SU-DHL-6 (cell line): ENCODE results near the gene TIAM2.

Source experiments
- H2AFZ ChIP-seq: fragments of 200-600 bp; sonication (generic); 2 replicates; pipeline ENCODE4 v1.6.1; 2014; ENCODE audit warnings: low read depth, mild to moderate bottlenecking, moderate library complexity, mixed read lengths, antibody characterized with exemption, low read length; ENCODE audit not compliant: severe bottlenecking
- H3F3A ChIP-seq: fragments of 200-600 bp; shearing (Covaris generic); 2 replicates; pipeline ENCODE4 v1.6.0; 2016; ENCODE audit warnings: antibody characterized with exemption, mild to moderate bottlenecking; ENCODE audit not compliant: insufficient read depth
- H3K27ac ChIP-seq: fragments of 200-600 bp; sonication (generic); 2 replicates; pipeline ENCODE4 v1.5.1; 2016; ENCODE audit warnings: low read depth, mild to moderate bottlenecking, low read length, moderate library complexity, mixed read lengths
- H3K27me3 ChIP-seq: fragments of 200-600 bp; sonication (generic), shearing (Covaris generic); 2 replicates; pipeline ENCODE4 v1.6.0; 2014; ENCODE audit warnings: mild to moderate bottlenecking, low read length
- H3K36me3 ChIP-seq: fragments of 200-600 bp; sonication (generic); 2 replicates; pipeline ENCODE4 v1.6.1; 2014; ENCODE audit warnings: mild to moderate bottlenecking, low read length, mixed read lengths
- H3K4me2 ChIP-seq: fragments of 300-600, 200-600 bp; shearing (Covaris generic), sonication (generic); 2 replicates; pipeline ENCODE4 v1.6.0; 2014; ENCODE audit warnings: low read length, low read depth, mild to moderate bottlenecking; ENCODE audit not compliant: poor library complexity, severe bottlenecking
- H3K4me3 ChIP-seq: fragments of 200-600 bp; sonication (generic); 2 replicates; pipeline ENCODE4 v1.5.1; 2014; ENCODE audit warnings: antibody characterized with exemption, low read length, mild to moderate bottlenecking, mixed read lengths; ENCODE audit not compliant: insufficient read depth, poor library complexity, severe bottlenecking
- H3K79me2 ChIP-seq: fragments of 200-600 bp; sonication (generic); 2 replicates; pipeline ENCODE4 v1.6.1; 2014; ENCODE audit warnings: mild to moderate bottlenecking, low read length, moderate library complexity; ENCODE audit not compliant: insufficient read depth
- H3K9ac ChIP-seq: fragments of 200-600 bp; sonication (generic); 2 replicates; pipeline ENCODE4 v1.7.0; 2014; ENCODE audit warnings: mild to moderate bottlenecking, low read length
- H3K9me2 ChIP-seq: fragments of 200-600 bp; sonication (generic); replicated peaks from 2 replicates; pipeline ENCODE4 v1.6.1; 2014; ENCODE audit warnings: low read length; ENCODE audit not compliant: insufficient read depth
- H3K9me3 ChIP-seq: fragments of 200-600 bp; sonication (generic); 2 replicates; pipeline ENCODE4 v1.6.1; 2014; ENCODE audit warnings: low read length, mixed read lengths; ENCODE audit not compliant: insufficient read depth
- H4K20me1 ChIP-seq: fragments of 200-600 bp; sonication (generic); 2 replicates; pipeline ENCODE4 v1.6.1; 2014; ENCODE audit warnings: low read depth, mild to moderate bottlenecking, antibody characterized with exemption, low read length, moderate library complexity, mixed read lengths
- EZH2phosphoT487 ChIP-seq: fragments of 200-600 bp; sonication (generic), shearing (Covaris generic); conservative IDR thresholded peaks from 2 replicates; pipeline ENCODE4 v1.6.1; 2018; ENCODE audit warnings: mild to moderate bottlenecking, antibody characterized with exemption, low read length, moderate library complexity, mixed read lengths
- TF ChIP-seq, protein P1 (sequence below): fragments of 200-600 bp; sonication (generic); IDR thresholded peaks from one replicate; pipeline ENCODE4 v1.5.1; 2017; ENCODE audit warnings: antibody characterized with exemption, mild to moderate bottlenecking, low read length, moderate library complexity; ENCODE audit not compliant: insufficient read depth, poor library complexity, severe bottlenecking

Gene TIAM2

DNA sequence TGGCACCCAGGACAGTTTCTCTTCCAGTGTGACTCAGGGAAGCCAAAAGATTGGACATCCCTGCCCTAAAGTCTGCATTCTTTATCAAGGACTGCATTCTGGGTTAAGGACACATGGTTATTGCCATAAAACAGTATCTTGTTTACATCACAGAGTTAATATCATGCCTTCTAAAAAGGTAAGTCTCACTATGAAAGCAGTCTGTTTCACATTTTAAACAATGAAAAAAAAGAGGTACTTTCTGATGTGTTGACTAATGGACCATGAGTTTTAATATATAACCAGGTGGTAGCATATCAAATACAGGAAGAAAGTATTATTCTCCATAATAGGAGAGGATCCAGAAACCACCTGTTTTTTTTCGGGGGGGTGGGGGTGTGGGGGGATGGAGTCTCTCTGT is 93.7 kb downstream of the TIAM2 start:
- Histone ChIP-seq H3K36me3 (no peaks in the 10 kb centered on the region), H3K27me3 (no peaks in the 10 kb centered on the region), H3K4me3 (no peak overlapping the region), H3K9ac (no peak overlapping the region), H4K20me1 (no peaks in the 10 kb centered on the region), H3F3A (no peaks in the 10 kb centered on the region), H3K9me3 (no peaks in the 10 kb centered on the region), H2AFZ (no peak overlapping the region), H3K27ac (no peak overlapping the region), H3K4me2 (no peak overlapping the region), H3K79me2 (no peaks in the 10 kb centered on the region), H3K9me2 (no peaks in the 10 kb centered on the region)
- TF ChIP-seq, protein P1, sequence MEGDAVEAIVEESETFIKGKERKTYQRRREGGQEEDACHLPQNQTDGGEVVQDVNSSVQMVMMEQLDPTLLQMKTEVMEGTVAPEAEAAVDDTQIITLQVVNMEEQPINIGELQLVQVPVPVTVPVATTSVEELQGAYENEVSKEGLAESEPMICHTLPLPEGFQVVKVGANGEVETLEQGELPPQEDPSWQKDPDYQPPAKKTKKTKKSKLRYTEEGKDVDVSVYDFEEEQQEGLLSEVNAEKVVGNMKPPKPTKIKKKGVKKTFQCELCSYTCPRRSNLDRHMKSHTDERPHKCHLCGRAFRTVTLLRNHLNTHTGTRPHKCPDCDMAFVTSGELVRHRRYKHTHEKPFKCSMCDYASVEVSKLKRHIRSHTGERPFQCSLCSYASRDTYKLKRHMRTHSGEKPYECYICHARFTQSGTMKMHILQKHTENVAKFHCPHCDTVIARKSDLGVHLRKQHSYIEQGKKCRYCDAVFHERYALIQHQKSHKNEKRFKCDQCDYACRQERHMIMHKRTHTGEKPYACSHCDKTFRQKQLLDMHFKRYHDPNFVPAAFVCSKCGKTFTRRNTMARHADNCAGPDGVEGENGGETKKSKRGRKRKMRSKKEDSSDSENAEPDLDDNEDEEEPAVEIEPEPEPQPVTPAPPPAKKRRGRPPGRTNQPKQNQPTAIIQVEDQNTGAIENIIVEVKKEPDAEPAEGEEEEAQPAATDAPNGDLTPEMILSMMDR, result no peak
- no peak for TF ChIP-seq EZH2phosphoT487

DNA sequence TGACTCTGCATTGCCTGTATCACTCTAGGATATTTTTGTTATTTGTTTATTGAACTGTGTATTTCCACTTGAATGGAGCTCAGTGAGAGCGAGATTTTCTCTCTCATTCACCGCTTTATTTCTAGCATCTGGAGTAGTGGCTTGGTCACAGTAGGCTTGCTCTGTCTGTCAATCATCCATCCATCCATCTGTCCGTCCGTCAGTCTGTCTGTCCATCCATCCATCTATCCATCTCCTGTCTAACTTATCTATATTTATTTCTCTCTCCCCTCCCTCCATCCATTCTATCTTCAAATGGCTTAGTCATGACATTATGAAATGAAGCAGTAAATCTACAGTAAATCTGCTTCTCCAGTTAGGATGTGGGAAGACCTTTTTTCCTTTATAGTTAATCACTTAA is 94.6 kb downstream of the TIAM2 start:
- no peak overlapping the region for H3K4me2 ChIP-seq
- H3K36me3 ChIP-seq, result no peaks in the 10 kb centered on the region
- H3K79me2 ChIP-seq, result no peaks in the 10 kb centered on the region

DNA sequence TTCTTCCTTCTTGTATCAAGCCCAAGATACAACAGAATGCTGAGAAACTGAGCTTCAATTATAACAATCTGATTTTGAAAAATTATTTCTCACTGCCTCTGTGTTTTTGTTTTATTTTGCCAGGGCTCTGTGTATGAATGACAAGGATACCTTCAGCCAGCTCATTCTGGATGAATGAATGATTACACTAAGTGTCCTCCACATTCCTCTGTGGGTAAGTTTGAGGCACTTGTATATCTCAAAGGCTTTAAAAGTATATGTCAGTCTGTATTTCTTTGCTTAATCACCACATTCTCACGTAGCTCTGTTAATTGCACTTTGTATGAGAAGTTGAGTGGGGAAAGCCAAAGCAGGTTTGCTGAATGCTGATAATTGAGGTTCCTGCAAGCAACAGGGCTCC is 95.1 kb downstream of the TIAM2 start:
- H3K4me2 ChIP-seq, result no peak overlapping the region
- H2AFZ ChIP-seq, result no peak overlapping the region
- no peaks in the 10 kb centered on the region for H3K9me2 ChIP-seq
- no peak overlapping the region for H3K4me3 ChIP-seq
- no peaks in the 10 kb centered on the region for H4K20me1 ChIP-seq
- TF ChIP-seq EZH2phosphoT487, result no peak
- TF ChIP-seq, protein P1, result no peak
- no peaks in the 10 kb centered on the region for H3F3A ChIP-seq
- no peak overlapping the region for H3K9ac ChIP-seq
- no peaks in the 10 kb centered on the region for H3K27me3 ChIP-seq
- H3K27ac ChIP-seq, result no peak overlapping the region
- no peaks in the 10 kb centered on the region for H3K79me2 ChIP-seq
- no peaks in the 10 kb centered on the region for H3K9me3 ChIP-seq
- H3K36me3 ChIP-seq, result no peaks in the 10 kb centered on the region

More for the DNA sequence above, 94.6 kb downstream of the TIAM2 start:
- Histone ChIP-seq H3K4me3 (no peak overlapping the region), H3K9ac (no peak overlapping the region), H3K9me3 (no peaks in the 10 kb centered on the region), H3K27ac (no peak overlapping the region), H3K27me3 (no peaks in the 10 kb centered on the region), H3F3A (no peaks in the 10 kb centered on the region), H4K20me1 (no peaks in the 10 kb centered on the region), H2AFZ (no peak overlapping the region), H3K9me2 (no peaks in the 10 kb centered on the region)
- TF ChIP-seq, protein P1, result no peak
- no peak for TF ChIP-seq EZH2phosphoT487
